ENCODE data around the gene SPEM2. TPM values are rescaled to one million over a fixed set of nuclear protein-coding genes. Genes with fewer than 3 reads are reported as not detected.

The SPEM2 gene
- total RNA-seq, 1 donor from 2014 or later, result not detected

DNA sequence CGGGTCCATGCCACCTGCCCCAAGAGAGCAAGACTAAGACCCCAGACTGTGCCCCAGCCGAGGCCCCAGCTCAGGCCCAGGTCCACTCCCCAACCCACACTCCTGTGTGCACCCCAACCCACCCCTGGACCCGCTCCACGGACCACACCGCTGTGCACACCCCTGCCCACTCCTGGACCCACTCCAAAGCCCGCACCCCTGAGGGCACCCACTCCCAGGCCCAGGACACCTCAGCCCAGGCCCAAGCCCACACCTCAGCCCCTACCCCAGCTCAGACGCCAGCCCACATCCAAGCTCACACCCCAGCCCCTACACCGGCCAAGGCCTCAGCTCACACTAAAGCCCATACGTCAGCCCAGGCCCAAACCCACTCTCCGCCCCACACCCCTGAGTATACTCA is 4.3 kb downstream of the SPEM2 start:
- TF ChIP-seq EZH2 (IDR thresholded peaks at IDR 0.05) (no peak), CTCF (IDR thresholded peaks at IDR 0.05) (no peak), EZH2phosphoT487 (IDR thresholded peaks at IDR 0.05) (no peak)
- Histone ChIP-seq H3K36me3 (no peaks in the 10 kb centered on the region), H3K27me3 (no peaks in the 10 kb centered on the region), H3K9me3 (ENCODE audit: low read depth) (no peaks in the 10 kb centered on the region), H4K20me1 (ENCODE audit: low read depth) (no peaks in the 10 kb centered on the region), H3K4me1 (no peaks in the 10 kb centered on the region), H3K79me2 (ENCODE audit: low read depth) (no peaks in the 10 kb centered on the region), H3K27ac (no peak overlapping the region), H2AFZ (replicated peaks) (no peak overlapping the region), H3K9ac (no peak overlapping the region), H3K4me3 (no peak overlapping the region), H3K4me2 (no peak overlapping the region), H3F3A (ENCODE audit: low read depth) (no peaks in the 10 kb centered on the region)
- DNase-seq (ENCODE audit: low spot score), result no peak
- Mint-ChIP-seq H3K9me3 (no peaks in the 10 kb centered on the region), H3K27me3 (ENCODE audit: insufficient read depth, low read depth) (peaks cover 4% of the 10 kb centered on the region), H3K4me1 (peaks cover 3% of the 10 kb centered on the region), H3K4me3 (no peak overlapping the region), H3K27ac (no peak overlapping the region), H3K36me3 (no peaks in the 10 kb centered on the region)

GRCh38 chr17:7431231-7431630 is 5.8 kb downstream of the SPEM2 start:
- H3K4me2 ChIP-seq, result no peak overlapping the region
- H3K4me1 ChIP-seq, result no peaks in the 10 kb centered on the region
- H3K4me3 ChIP-seq, result no peak overlapping the region
- H3K27me3 Mint-ChIP-seq (ENCODE audit: insufficient read depth, low read depth), result peaks cover 11% of the 10 kb centered on the region
- H3K36me3 Mint-ChIP-seq, result no peaks in the 10 kb centered on the region
- H3K36me3 ChIP-seq, result no peaks in the 10 kb centered on the region
- H3K27ac Mint-ChIP-seq, result peak overlapping the region; percentile 31
- no peaks in the 10 kb centered on the region for H4K20me1 ChIP-seq (ENCODE audit: low read depth)
- H3K27ac ChIP-seq, result no peak overlapping the region
- no peak overlapping the region for H2AFZ ChIP-seq (replicated peaks)
- TF ChIP-seq CTCF (IDR thresholded peaks at IDR 0.05) (no peak), EZH2 (IDR thresholded peaks at IDR 0.05) (no peak), EZH2phosphoT487 (IDR thresholded peaks at IDR 0.05) (no peak)
- no peaks in the 10 kb centered on the region for H3K79me2 ChIP-seq (ENCODE audit: low read depth)
- H3F3A ChIP-seq (ENCODE audit: low read depth), result peaks cover 10% of the 10 kb centered on the region
- DNase-seq (ENCODE audit: low spot score), result no peak
- H3K27me3 ChIP-seq, result peaks cover 10% of the 10 kb centered on the region
- H3K4me1 Mint-ChIP-seq, result peaks cover 9% of the 10 kb centered on the region
- no peak overlapping the region for H3K4me3 Mint-ChIP-seq
- no peak overlapping the region for H3K9ac ChIP-seq
- no peaks in the 10 kb centered on the region for H3K9me3 ChIP-seq (ENCODE audit: low read depth)
- H3K9me3 Mint-ChIP-seq, result no peaks in the 10 kb centered on the region

DNA sequence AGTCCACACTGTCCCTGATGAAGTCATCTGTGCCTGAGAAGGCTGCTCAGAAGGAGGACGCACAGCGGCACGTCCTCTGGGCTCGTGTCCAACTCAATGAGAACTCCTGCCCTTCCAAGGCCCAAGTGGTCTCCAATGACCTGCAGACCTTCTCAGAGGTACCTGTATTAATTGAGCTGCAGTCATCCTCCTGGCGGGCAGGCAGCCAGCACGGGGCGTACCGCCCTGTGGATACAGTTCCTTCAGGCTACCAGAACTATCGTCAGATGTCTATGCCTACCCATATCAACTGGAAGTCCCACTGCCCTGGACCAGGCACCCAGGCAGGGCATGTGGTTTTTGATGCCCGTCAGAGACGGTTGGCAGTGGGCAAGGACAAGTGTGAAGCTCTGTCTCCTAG is 6.9 kb downstream of the SPEM2 start:
- TF ChIP-seq EZH2 (IDR thresholded peaks at IDR 0.05) (no peak), EZH2phosphoT487 (IDR thresholded peaks at IDR 0.05) (no peak), CTCF (IDR thresholded peaks at IDR 0.05) (no peak)
- Histone ChIP-seq H3K9ac (no peak overlapping the region), H3K27me3 (peaks cover 20% of the 10 kb centered on the region), H2AFZ (replicated peaks) (no peak overlapping the region), H3F3A (ENCODE audit: low read depth) (peaks cover 19% of the 10 kb centered on the region), H3K27ac (no peak overlapping the region), H3K36me3 (no peaks in the 10 kb centered on the region), H3K79me2 (ENCODE audit: low read depth) (no peaks in the 10 kb centered on the region), H3K4me3 (no peak overlapping the region), H3K9me3 (ENCODE audit: low read depth) (no peaks in the 10 kb centered on the region), H3K4me2 (no peak overlapping the region), H4K20me1 (ENCODE audit: low read depth) (no peaks in the 10 kb centered on the region), H3K4me1 (peaks cover 2% of the 10 kb centered on the region)
- no peak overlapping the region for H3K27ac Mint-ChIP-seq
- H3K27me3 Mint-ChIP-seq (ENCODE audit: insufficient read depth, low read depth), result peaks cover 18% of the 10 kb centered on the region
- H3K36me3 Mint-ChIP-seq, result no peaks in the 10 kb centered on the region
- peaks cover 13% of the 10 kb centered on the region for H3K4me1 Mint-ChIP-seq
- no peaks in the 10 kb centered on the region for H3K9me3 Mint-ChIP-seq
- peak overlapping the region; percentile 55 for H3K4me3 Mint-ChIP-seq
- no peak for DNase-seq (ENCODE audit: low spot score)

All from neural progenitor cell (in vitro differentiated cells).